ENCODE data around the gene MAPK1IP1L.
"Not testable (repeated sequence)": the region's sequence is repeated elsewhere in the genome, so short reads cannot be mapped to it uniquely, and the experiment has no call there.

GRCh38 chr14:55064896-55065295 is 13.4 kb downstream of the MAPK1IP1L start:
- TF ChIP-seq POLR2AphosphoS5, EP300, POLR2A (IDR thresholded peaks at IDR 0.05): not testable (repeated sequence)

Data from stomach (tissue), 4 donors.